Panc1 (cell line): ENCODE data around the gene RAB22A. TPM values are rescaled to one million over a fixed set of nuclear protein-coding genes. Genes with fewer than 3 reads are reported as not detected.

Experiments used
- ATAC-seq: fragments of 200-7000 bp; cut with Tn5 transposase; 2 replicates; pipeline ENCODE4 v1.9.1; 2020; ENCODE audit warnings: mild to moderate bottlenecking, moderate library complexity
- BruUV-seq: library from RNA; stranded (reverse); fragments of 400-500 nt; replicated peaks from 2 replicates; lab custom pipeline; 2021; lab: Mats Ljungman, UMichigan
- CTCF ChIA-PET: fragments of 300-600 bp; sonication (Branson Sonifier 250); formaldehyde crosslinking; loops from one replicate; lab custom pipeline; 2022; ENCODE audit warnings: antibody characterized with exemption; lab: Charles Lee
- POLR2A ChIA-PET: fragments of 300-600 bp; sonication (Branson Sonifier 250); formaldehyde crosslinking; loops from one replicate; lab custom pipeline; 2022; ENCODE audit warnings: antibody characterized with exemption; lab: Charles Lee
- DNase-seq: peaks from one replicate; pipeline ENCODE4 v3.0.0-alpha.2; 2010; ENCODE audit warnings: low read depth, low spot score
- H3K27ac ChIP-seq: 2 replicates; pipeline ENCODE4 v1.5.1; 2011; ENCODE audit warnings: mild to moderate bottlenecking, low read length, inconsistent platforms
- H3K27me3 ChIP-seq: fragments of 200-500 bp; sonication (Bioruptor generic); 2 replicates; pipeline ENCODE4 v1.6.0; 2014; ENCODE audit warnings: low read length, inconsistent platforms; ENCODE audit not compliant: control insufficient read depth, insufficient read depth
- H3K36me3 ChIP-seq: fragments of 200-500 bp; sonication (Bioruptor generic); 2 replicates; pipeline ENCODE4 v1.5.1; 2014; ENCODE audit warnings: inconsistent platforms, mild to moderate bottlenecking, low read length, moderate library complexity; ENCODE audit not compliant: control insufficient read depth, insufficient read depth
- H3K4me1 ChIP-seq: 2 replicates; pipeline ENCODE4 v1.5.1; 2011; ENCODE audit warnings: inconsistent platforms, mild to moderate bottlenecking, low read length, moderate library complexity; ENCODE audit not compliant: control insufficient read depth, insufficient read depth
- H3K4me3 ChIP-seq, 2 experiments: 2 replicates each; pipeline ENCODE4 v1.5.1; 2011 to 2012; ENCODE audit warnings: low read depth in 2 of 2, low read length in 2 of 2, mild to moderate bottlenecking in 2 of 2, inconsistent platforms in 1 of 2, moderate library complexity in 1 of 2
- H3K9me3 ChIP-seq: fragments of 200-500 bp; sonication (Bioruptor generic); 2 replicates; pipeline ENCODE4 v1.5.1; 2014; ENCODE audit warnings: low read depth, mild to moderate bottlenecking, inconsistent platforms, low read length, moderate library complexity; ENCODE audit not compliant: control insufficient read depth, insufficient read depth
- CTCF ChIP-seq: fragments of 450-650 bp; IDR thresholded peaks from 2 replicates; pipeline ENCODE4 v1.5.1; 2017; ENCODE audit warnings: mild to moderate bottlenecking
- POLR2AphosphoS5 ChIP-seq: IDR thresholded peaks from 2 replicates; pipeline ENCODE4 v1.6.1; 2012; ENCODE audit warnings: mild to moderate bottlenecking, low read depth, low read length, moderate library complexity
- REST ChIP-seq, 2 experiments: IDR thresholded peaks; 2 replicates each; pipeline ENCODE4 v1.6.1; 2011 to 2012; ENCODE audit warnings: low read depth in 2 of 2, control low read depth in 1 of 2, low read length in 1 of 2, mild to moderate bottlenecking in 1 of 2, moderate library complexity in 1 of 2; ENCODE audit not compliant: insufficient read depth in 1 of 2
- SIN3A ChIP-seq: IDR thresholded peaks from 2 replicates; pipeline ENCODE4 v1.6.1; 2012; ENCODE audit warnings: low read depth, mild to moderate bottlenecking, low read length, moderate library complexity, borderline replicate concordance; ENCODE audit not compliant: insufficient read depth
- TCF7L2 ChIP-seq: IDR thresholded peaks from 2 replicates; pipeline ENCODE4 v1.6.1; 2011; ENCODE audit warnings: mild to moderate bottlenecking, low read depth, low read length, inconsistent platforms
- in situ Hi-C: cut with HindIII; loops from 2 replicates; pipeline ENCODE4 v1.10.0; 2016; ENCODE audit warnings: low sequenced_read_pairs, low pct_unique_long_range_greater_than_20kb
- intact Hi-C: fragments of 100-400 bp; cut with micrococcal nuclease; formaldehyde crosslinking; loops from one replicate; pipeline ENCODE4 v1.10.0; 2022; ENCODE audit not compliant: unreplicated experiment
- total RNA-seq: library from RNA; stranded (reverse); gene quantifications from one replicate; pipeline ENCODE4 v1.2.1, GENCODE V29; 2021; ENCODE audit not compliant: unreplicated experiment

RAB22A gene
- total RNA-seq, 1 experiment from 2014 or later = 21.1 TPM

GRCh38 chr20:58303547-58303946 lies 6.0 kb upstream of the RAB22A start:
- ChIA-PET CTCF (no interaction called here), POLR2A (interaction anchor here (0.9 kb wide), 1 partner anchor 13 kb away, joined by 6 read pairs; no protein-coding TSS in a partner anchor)
- Histone ChIP-seq H3K27ac (no peak overlapping the region), H3K9me3 (no peaks in the 10 kb centered on the region), H3K36me3 (no peaks in the 10 kb centered on the region), H3K4me3 (no peak overlapping the region), H3K27me3 (no peaks in the 10 kb centered on the region), H3K4me1 (peaks cover 13% of the 10 kb centered on the region)
- in situ Hi-C loops (no loop called here), intact Hi-C loops (no loop called here)
- ATAC-seq (no peak), DNase-seq (no peak)
- BruUV-seq = no TSS peak
- no peak for TF ChIP-seq REST (IDR thresholded peaks at IDR 0.05; ENCODE audit: insufficient read depth in 1 of 2, low read depth in 2 of 2, low read length in 1 of 2)
- no peak for TF ChIP-seq SIN3A
- no peak for TF ChIP-seq TCF7L2
- no peak for TF ChIP-seq POLR2AphosphoS5
- no peak for TF ChIP-seq CTCF

GRCh38 chr20:58305061-58305460 lies 4.5 kb upstream of the RAB22A start:
- no peak for ATAC-seq
- BruUV-seq = no TSS peak
- H3K9me3 ChIP-seq = no peaks in the 10 kb centered on the region
- in situ Hi-C loops = no loop called here
- peaks cover 5% of the 10 kb centered on the region; the same call in 1 of the 2 replicates for H3K36me3 ChIP-seq
- no peak for DNase-seq
- H3K27me3 ChIP-seq = no peaks in the 10 kb centered on the region
- CTCF ChIA-PET = no interaction called here
- H3K4me3 ChIP-seq = no peak overlapping the region
- H3K27ac ChIP-seq = no peak overlapping the region
- intact Hi-C loops = no loop called here
- H3K4me1 ChIP-seq = peaks cover 13% of the 10 kb centered on the region
- POLR2A ChIA-PET = no interaction called here
- TF ChIP-seq POLR2AphosphoS5 = no peak
- TF ChIP-seq SIN3A = no peak
- TF ChIP-seq REST (IDR thresholded peaks at IDR 0.05; ENCODE audit: insufficient read depth in 1 of 2, low read depth in 2 of 2, low read length in 1 of 2) = no peak
- TF ChIP-seq CTCF = no peak
- no peak for TF ChIP-seq TCF7L2
